ENCODE results near the gene PSMA7. TPM values are rescaled to one million over a fixed set of nuclear protein-coding genes. Genes with fewer than 3 reads are reported as not detected.

The PSMA7 gene
- 687 and 801 TPM in 2 replicates for polyA plus RNA-seq (2012; rRNA removed)
- polyA plus RNA-seq (2012; cell fraction: cytosol; rRNA removed): 613 and 674 TPM in 2 replicates
- polyA plus RNA-seq (2012; cell fraction: nucleus; rRNA removed): 549 and 666 TPM in 2 replicates

DNA sequence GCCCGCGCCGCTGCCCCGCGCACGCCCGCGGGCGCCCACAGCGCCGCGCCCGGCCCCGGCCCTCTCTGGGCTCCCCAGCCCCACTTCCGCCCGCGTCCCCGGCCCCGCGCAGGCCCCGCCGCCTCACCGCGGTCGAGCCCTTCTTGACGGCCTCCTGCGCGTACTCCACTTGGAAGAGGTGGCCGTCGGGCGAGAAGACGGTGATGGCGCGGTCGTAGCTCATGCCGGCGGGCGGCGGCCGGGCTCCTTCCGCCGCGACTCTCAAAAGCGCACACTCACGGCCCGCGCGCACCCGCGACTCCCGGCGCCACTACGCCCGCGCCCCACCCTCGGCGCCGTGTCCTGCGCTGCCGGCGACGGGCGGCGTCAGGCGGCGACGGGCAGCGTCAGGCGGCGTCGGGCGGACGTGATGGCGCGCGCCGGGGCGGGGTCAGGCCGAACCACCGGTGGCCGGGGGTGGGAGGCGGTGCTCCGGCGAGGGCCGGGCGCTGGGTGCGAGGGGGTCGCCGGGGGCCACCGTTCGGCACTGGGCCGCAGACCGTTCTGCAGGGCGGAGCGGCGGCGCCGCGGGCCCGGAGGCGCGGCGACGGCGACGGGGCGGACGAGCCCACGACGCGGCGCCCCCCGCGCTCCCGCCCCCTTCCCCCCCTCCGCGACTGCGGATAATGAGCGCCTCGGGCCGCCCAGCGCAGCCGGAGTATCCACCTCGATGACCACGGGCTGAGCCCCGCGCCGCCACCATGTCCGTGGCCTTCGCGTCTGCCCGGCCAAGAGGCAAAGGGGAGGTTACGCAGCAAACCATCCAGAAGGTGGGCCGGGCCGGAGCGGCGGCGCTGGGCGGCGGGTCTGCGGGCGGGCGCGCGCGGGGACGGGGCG lies at the start of gene PSMA7, which contains the start of gene SS18L1:
TSS of gene PSMA7 (minus strand) at position 314 of the 876 bp plus-strand sequence. CDS start at position 223, 91 bp downstream.
TSS of gene SS18L1 (plus strand) at position 689 of the 876 bp plus-strand sequence. CDS start at position 741, 52 bp downstream.
- Histone ChIP-seq H3K9me3 (no peaks in the 10 kb centered on the region), H2AFZ (ENCODE audit: low read depth) (no peak within 1 kb of the TSS; the same call in 1 of the 2 replicates), H3K27me3 (ENCODE audit: insufficient read depth) (no peaks in the 10 kb centered on the region), H3K4me2 (peak within 1 kb of the TSS; percentile 99), H3K9me2 (no peaks in the 10 kb centered on the region), H3F3A (replicated peaks; ENCODE audit: insufficient read depth) (peaks cover under 1% of the 10 kb centered on the region), H4K20me1 (ENCODE audit: insufficient read depth) (peaks cover 81% of the 10 kb centered on the region), H3K79me2 (ENCODE audit: insufficient read depth) (peaks cover 87% of the 10 kb centered on the region), H3K27ac (ENCODE audit: low read depth in 2 of 2, low read length in 1 of 2) (peak within 1 kb of the TSS; percentile 34 to 96; a peak in 3 of 4 replicates), H3K4me3 (ENCODE audit: low read depth in 2 of 2, low read length in 1 of 2) (peak within 1 kb of the TSS; percentile 88 to 92), H3K36me3 (replicated peaks in 1 of 2; ENCODE audit: control insufficient read depth in 1 of 2, insufficient read depth in 2 of 2, low read length in 1 of 2) (peaks cover 22 to 23% of the 10 kb centered on the region in 2 experiments), H3K9ac (peak within 1 kb of the TSS; percentile 91), H3K4me1 (ENCODE audit: control insufficient read depth in 1 of 2, insufficient read depth in 2 of 2, low read depth in 1 of 2, low read length in 1 of 2) (peaks cover 5 to 27% of the 10 kb centered on the region in 2 experiments; a peak in 3 of 4 replicates)
- ChIA-PET CTCF (interaction anchor here (0.7 to 11.1 kb wide), 7 partner anchors 11 to 133 kb away, joined by 3 to 130 read pairs (median 3); no protein-coding TSS in a partner anchor), POLR2A (interaction anchor here (0.6 to 2.4 kb wide), 3 partner anchors 22 to 77 kb away, joined by 3 to 8 read pairs (median 4); partner anchors contain the start of gene TAF4)
- DNase-seq: peak; percentile 97
- under 1% methylated on average over 49 of the region's 148 CpGs for WGBS (ENCODE audit: low lambda C conversion rate)
- TF ChIP-seq ELF1 (IDR thresholded peaks at IDR 0.05) (no peak), EP300 (IDR thresholded peaks at IDR 0.05; ENCODE audit: borderline replicate concordance in 1 of 2, low read depth in 1 of 2, low read length in 1 of 2) (no peak), POLR2AphosphoS5 (IDR thresholded peaks at IDR 0.05; ENCODE audit: low read depth, low read length) (peak; percentile 63), RXRA (IDR thresholded peaks at IDR 0.05; ENCODE audit: borderline replicate concordance, low read depth) (no peak), TAF1 (IDR thresholded peaks at IDR 0.05; ENCODE audit: borderline replicate concordance, low read depth, low read length) (peak; percentile 75; the same call in 1 of the 2 replicates), RAD21 (IDR thresholded peaks at IDR 0.05; ENCODE audit: low read length) (no peak), FOSL2 (IDR thresholded peaks at IDR 0.05; ENCODE audit: borderline replicate concordance, low read depth) (no peak), FOXM1 (IDR thresholded peaks at IDR 0.05; ENCODE audit: low read depth) (no peak), TEAD4 (IDR thresholded peaks at IDR 0.05; ENCODE audit: borderline replicate concordance, insufficient read depth) (no peak), GABPA (IDR thresholded peaks at IDR 0.05; ENCODE audit: low read depth) (no peak), NRF1 (IDR thresholded peaks at IDR 0.05; ENCODE audit: low read depth, low read length) (peak; percentile 55; the same call in 1 of the 2 replicates), NFIC (IDR thresholded peaks at IDR 0.05; ENCODE audit: borderline replicate concordance) (no peak), FOXJ3 (CRISPR knock-in tag; IDR thresholded peaks at IDR 0.05) (no peak), SMC3 (IDR thresholded peaks at IDR 0.05; ENCODE audit: low read depth, low read length) (no peak), RCOR1 (IDR thresholded peaks at IDR 0.05; ENCODE audit: low read length) (no peak), GATA2 (CRISPR knock-in tag; IDR thresholded peaks at IDR 0.05) (no peak), JUND (IDR thresholded peaks at IDR 0.05) (no peak), EZH2phosphoT487 (IDR thresholded peaks at IDR 0.05; ENCODE audit: borderline replicate concordance, low read depth) (no peak), SIN3A (IDR thresholded peaks at IDR 0.05; ENCODE audit: borderline replicate concordance, low read depth, low read length) (no peak), CHD2 (IDR thresholded peaks at IDR 0.05; ENCODE audit: low read length, partially characterized antibody) (no peak)
- TF ChIP-seq, protein P1, sequence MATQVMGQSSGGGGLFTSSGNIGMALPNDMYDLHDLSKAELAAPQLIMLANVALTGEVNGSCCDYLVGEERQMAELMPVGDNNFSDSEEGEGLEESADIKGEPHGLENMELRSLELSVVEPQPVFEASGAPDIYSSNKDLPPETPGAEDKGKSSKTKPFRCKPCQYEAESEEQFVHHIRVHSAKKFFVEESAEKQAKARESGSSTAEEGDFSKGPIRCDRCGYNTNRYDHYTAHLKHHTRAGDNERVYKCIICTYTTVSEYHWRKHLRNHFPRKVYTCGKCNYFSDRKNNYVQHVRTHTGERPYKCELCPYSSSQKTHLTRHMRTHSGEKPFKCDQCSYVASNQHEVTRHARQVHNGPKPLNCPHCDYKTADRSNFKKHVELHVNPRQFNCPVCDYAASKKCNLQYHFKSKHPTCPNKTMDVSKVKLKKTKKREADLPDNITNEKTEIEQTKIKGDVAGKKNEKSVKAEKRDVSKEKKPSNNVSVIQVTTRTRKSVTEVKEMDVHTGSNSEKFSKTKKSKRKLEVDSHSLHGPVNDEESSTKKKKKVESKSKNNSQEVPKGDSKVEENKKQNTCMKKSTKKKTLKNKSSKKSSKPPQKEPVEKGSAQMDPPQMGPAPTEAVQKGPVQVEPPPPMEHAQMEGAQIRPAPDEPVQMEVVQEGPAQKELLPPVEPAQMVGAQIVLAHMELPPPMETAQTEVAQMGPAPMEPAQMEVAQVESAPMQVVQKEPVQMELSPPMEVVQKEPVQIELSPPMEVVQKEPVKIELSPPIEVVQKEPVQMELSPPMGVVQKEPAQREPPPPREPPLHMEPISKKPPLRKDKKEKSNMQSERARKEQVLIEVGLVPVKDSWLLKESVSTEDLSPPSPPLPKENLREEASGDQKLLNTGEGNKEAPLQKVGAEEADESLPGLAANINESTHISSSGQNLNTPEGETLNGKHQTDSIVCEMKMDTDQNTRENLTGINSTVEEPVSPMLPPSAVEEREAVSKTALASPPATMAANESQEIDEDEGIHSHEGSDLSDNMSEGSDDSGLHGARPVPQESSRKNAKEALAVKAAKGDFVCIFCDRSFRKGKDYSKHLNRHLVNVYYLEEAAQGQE (IDR thresholded peaks at IDR 0.05; ENCODE audit: low read depth, low read length): 0 out of 2 replicates have a peak, but pooled peaks have one; percentile 12
- TF ChIP-seq, protein P2, sequence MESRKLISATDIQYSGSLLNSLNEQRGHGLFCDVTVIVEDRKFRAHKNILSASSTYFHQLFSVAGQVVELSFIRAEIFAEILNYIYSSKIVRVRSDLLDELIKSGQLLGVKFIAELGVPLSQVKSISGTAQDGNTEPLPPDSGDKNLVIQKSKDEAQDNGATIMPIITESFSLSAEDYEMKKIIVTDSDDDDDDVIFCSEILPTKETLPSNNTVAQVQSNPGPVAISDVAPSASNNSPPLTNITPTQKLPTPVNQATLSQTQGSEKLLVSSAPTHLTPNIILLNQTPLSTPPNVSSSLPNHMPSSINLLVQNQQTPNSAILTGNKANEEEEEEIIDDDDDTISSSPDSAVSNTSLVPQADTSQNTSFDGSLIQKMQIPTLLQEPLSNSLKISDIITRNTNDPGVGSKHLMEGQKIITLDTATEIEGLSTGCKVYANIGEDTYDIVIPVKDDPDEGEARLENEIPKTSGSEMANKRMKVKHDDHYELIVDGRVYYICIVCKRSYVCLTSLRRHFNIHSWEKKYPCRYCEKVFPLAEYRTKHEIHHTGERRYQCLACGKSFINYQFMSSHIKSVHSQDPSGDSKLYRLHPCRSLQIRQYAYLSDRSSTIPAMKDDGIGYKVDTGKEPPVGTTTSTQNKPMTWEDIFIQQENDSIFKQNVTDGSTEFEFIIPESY (IDR thresholded peaks at IDR 0.05; ENCODE audit: borderline replicate concordance, low read depth): no peak
- TF ChIP-seq, protein P3, sequence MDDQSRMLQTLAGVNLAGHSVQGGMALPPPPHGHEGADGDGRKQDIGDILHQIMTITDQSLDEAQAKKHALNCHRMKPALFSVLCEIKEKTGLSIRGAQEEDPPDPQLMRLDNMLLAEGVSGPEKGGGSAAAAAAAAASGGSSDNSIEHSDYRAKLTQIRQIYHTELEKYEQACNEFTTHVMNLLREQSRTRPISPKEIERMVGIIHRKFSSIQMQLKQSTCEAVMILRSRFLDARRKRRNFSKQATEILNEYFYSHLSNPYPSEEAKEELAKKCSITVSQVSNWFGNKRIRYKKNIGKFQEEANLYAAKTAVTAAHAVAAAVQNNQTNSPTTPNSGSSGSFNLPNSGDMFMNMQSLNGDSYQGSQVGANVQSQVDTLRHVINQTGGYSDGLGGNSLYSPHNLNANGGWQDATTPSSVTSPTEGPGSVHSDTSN (IDR thresholded peaks at IDR 0.05): no peak
- TF ChIP-seq, protein P4, sequence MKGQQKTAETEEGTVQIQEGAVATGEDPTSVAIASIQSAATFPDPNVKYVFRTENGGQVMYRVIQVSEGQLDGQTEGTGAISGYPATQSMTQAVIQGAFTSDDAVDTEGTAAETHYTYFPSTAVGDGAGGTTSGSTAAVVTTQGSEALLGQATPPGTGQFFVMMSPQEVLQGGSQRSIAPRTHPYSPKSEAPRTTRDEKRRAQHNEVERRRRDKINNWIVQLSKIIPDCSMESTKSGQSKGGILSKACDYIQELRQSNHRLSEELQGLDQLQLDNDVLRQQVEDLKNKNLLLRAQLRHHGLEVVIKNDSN (IDR thresholded peaks at IDR 0.05; ENCODE audit: borderline replicate concordance, low read depth): no peak
